Neutrophil (primary cell): ENCODE results near the gene CAMP.
"Not testable (repeated sequence)": the region's sequence is repeated elsewhere in the genome, so short reads cannot be mapped to it uniquely, and the experiment has no call there.

Experiments
- H3K27ac ChIP-seq: fragments of 200-600 bp; sonication (generic); 2 replicates; pipeline ENCODE4 v1.5.1; 2016; ENCODE audit warnings: mild to moderate bottlenecking, moderate library complexity
- H3K27me3 ChIP-seq: fragments of 200-600 bp; sonication (generic); 2 replicates; pipeline ENCODE4 v1.6.0; 2016; ENCODE audit warnings: mild to moderate bottlenecking
- H3K36me3 ChIP-seq: fragments of 200-600 bp; sonication (generic); 2 replicates; pipeline ENCODE4 v1.5.1; 2017
- H3K4me1 ChIP-seq, 2 experiments: fragments of 200-600 bp in 1 of 2; sonication (generic) in 1 of 2; 1 replicate in 1 of 2; 2 replicates in 1 of 2; pipeline versions ENCODE4 v1.5.1 to v1.6.1; 2013 to 2016; ENCODE audit warnings: low read depth in 1 of 2, low read length in 1 of 2, mild to moderate bottlenecking in 1 of 2, moderate library complexity in 1 of 2; ENCODE audit not compliant: control insufficient read depth in 1 of 2, insufficient read depth in 1 of 2
- H3K4me3 ChIP-seq, 2 experiments: fragments of 200-600 bp in 1 of 2; sonication (generic) in 1 of 2; 1 replicate in 1 of 2; 2 replicates in 1 of 2; pipeline ENCODE4 v1.5.1; 2013 to 2016; ENCODE audit warnings: low read depth in 1 of 2, low read length in 1 of 2, mild to moderate bottlenecking in 1 of 2, moderate library complexity in 1 of 2
- H3K9me3 ChIP-seq: fragments of 200-600 bp; sonication (generic); 2 replicates; pipeline ENCODE4 v1.5.1; 2016
- TF ChIP-seq, protein P1 (sequence below): fragments of 200-600 bp; sonication (generic); IDR thresholded peaks from 2 replicates; pipeline ENCODE4 v1.5.1; 2016; ENCODE audit warnings: antibody characterized with exemption

CAMP gene

DNA sequence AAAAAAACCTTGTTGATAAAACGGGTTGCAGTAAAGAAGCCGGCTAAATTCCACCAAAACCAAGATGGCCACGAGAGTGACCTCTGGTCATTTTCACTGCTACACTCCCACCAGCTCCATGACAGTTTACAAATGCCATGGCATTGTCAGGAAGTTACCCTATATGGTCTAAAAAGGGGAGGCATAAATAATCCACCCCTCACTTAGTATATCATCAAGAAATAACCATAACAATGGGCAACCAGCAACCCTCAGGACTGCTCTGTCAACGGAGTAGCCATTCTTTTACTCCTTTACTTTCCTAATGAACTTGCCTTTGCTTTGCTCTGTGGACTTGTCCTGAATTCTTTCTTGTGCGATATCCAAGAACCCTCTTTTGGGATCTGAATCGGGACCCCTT, 20.7 kb upstream of the CAMP start:
- H3K4me3 ChIP-seq, result no peak overlapping the region
- no peaks in the 10 kb centered on the region for H3K36me3 ChIP-seq
- H3K27ac ChIP-seq, result no peak overlapping the region
- TF ChIP-seq, protein P1, sequence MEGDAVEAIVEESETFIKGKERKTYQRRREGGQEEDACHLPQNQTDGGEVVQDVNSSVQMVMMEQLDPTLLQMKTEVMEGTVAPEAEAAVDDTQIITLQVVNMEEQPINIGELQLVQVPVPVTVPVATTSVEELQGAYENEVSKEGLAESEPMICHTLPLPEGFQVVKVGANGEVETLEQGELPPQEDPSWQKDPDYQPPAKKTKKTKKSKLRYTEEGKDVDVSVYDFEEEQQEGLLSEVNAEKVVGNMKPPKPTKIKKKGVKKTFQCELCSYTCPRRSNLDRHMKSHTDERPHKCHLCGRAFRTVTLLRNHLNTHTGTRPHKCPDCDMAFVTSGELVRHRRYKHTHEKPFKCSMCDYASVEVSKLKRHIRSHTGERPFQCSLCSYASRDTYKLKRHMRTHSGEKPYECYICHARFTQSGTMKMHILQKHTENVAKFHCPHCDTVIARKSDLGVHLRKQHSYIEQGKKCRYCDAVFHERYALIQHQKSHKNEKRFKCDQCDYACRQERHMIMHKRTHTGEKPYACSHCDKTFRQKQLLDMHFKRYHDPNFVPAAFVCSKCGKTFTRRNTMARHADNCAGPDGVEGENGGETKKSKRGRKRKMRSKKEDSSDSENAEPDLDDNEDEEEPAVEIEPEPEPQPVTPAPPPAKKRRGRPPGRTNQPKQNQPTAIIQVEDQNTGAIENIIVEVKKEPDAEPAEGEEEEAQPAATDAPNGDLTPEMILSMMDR, result no peak
- H3K27me3 ChIP-seq, result no peaks in the 10 kb centered on the region
- H3K9me3 ChIP-seq, result no peaks in the 10 kb centered on the region
- peaks cover 14 to 22% of the 10 kb centered on the region in 2 experiments for H3K4me1 ChIP-seq

DNA sequence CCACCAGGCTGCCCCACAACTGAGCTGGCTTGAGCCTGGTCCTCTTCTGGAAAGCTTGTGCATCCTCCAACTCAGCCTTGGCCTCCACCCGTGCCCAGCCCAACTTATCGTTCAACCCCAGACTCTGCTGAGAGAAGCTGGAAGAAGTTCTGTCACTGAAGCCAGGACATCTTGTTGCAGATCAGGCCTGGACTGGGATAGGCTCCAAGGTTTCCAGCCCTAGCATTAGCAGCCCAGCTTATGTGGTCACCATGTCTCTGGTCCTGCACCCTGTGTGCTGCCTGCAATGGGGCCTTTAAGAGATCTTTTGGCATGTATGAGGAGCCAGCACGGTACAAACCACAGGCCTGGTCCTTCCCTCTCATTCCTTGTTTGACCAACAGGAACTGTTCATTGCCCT, 15.2 kb upstream of the CAMP start:
- no peaks in the 10 kb centered on the region for H3K27me3 ChIP-seq
- H3K4me3 ChIP-seq, result no peak overlapping the region
- TF ChIP-seq, protein P1, result no peak
- no peaks in the 10 kb centered on the region for H3K36me3 ChIP-seq
- H3K27ac ChIP-seq, result no peak overlapping the region
- H3K9me3 ChIP-seq, result no peaks in the 10 kb centered on the region
- H3K4me1 ChIP-seq, result no peaks in the 10 kb centered on the region

DNA sequence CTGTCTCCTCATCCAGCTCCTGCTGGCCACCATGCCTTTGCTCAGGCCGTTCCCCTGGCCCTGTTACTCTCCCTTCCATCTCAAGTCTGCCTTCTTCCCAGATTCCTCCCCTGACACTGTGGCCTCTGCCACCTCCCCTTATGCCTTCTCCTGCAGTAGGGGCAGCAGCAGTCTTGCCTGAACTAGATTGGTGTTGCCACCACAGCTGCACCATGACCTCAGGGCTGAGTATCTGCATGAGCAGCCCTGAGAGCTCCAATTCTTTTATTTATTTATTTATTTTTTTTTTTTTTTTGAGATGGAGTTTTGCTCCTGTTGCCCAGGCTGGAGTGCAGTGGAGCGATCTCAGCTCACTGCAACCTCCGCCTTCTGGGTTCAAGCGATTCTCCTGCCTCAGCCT, 13.8 kb upstream of the CAMP start:
- Histone ChIP-seq H3K4me3 (no peak overlapping the region), H3K27ac (no peak overlapping the region), H3K4me1 (no peaks in the 10 kb centered on the region), H3K27me3 (no peaks in the 10 kb centered on the region), H3K36me3 (no peaks in the 10 kb centered on the region), H3K9me3 (no peaks in the 10 kb centered on the region)
- TF ChIP-seq, protein P1, result no peak

DNA sequence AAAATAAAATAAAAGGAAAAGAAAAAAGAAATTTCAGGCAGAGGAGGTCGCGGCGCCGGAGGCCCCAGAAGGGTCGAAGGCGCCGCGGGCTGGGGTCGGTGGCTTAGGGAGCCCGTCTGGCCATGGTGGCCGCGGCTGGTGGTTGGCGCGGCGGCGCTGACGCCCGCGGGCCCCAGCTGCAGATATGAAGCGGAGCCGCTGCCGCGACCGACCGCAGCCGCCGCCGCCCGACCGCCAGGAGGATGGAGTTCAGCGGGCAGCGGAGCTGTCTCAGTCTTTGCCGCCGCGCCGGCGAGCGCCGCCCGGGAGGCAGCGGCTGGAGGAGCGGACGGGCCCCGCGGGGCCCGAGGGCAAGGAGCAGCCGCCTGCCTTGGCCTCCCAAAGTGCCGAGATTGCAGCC, 12.8 kb upstream of the CAMP start:
- H3K4me1 ChIP-seq, H3K36me3 ChIP-seq, H3K27ac ChIP-seq, H3K27me3 ChIP-seq, H3K9me3 ChIP-seq, H3K4me3 ChIP-seq: not testable (repeated sequence)

DNA sequence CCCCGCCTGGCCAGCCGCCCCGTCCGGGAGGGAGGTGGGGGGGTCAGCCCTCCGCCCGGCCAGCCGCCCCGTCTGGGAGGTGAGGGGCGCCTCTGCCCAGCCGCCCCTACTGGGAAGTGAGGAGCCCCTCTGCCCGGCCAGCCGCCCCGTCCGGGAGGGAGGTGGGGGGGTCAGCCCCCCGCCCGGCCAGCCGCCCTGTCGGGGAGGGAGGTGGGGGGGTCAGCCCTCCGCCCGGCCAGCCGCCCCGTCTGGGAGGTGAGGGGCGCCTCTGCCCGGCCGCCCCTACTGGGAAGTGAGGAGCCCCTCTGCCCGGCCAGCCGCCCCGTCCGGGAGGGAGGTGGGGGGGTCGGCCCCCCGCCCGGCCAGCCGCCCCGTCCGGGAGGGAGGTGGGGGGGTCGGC, 11.5 kb upstream of the CAMP start:
- H3K27me3 ChIP-seq, H3K4me3 ChIP-seq, H3K36me3 ChIP-seq, H3K27ac ChIP-seq, H3K9me3 ChIP-seq: not testable (repeated sequence)
- H3K4me1 ChIP-seq, result peaks cover 17 to 18% of the 10 kb centered on the region in 2 experiments

DNA sequence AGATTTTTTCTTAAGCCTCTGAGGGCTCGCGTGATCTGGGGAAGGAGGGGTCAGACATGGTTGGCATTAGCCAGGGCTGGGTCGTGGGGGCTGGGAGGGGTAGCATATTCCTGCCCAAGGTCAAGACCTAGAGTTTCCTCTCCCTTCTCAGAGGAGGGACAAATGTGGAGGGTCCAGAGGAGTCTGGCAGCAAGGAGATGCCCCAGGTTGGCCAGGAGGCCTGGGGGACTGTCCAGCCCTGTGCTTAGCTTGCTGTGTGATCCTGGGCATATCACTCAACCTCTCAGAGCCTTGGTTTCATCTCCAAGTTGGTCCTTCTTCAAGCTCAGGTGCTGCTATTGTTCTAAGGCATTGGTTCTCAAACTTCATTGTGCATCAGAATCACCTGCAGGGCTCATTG, 9.1 kb upstream of the CAMP start:
- H3K36me3 ChIP-seq, result no peaks in the 10 kb centered on the region
- TF ChIP-seq, protein P1, result no peak
- no peaks in the 10 kb centered on the region for H3K9me3 ChIP-seq
- H3K4me3 ChIP-seq, result no peak overlapping the region
- no peaks in the 10 kb centered on the region for H3K27me3 ChIP-seq
- H3K4me1 ChIP-seq, result peaks cover 42 to 43% of the 10 kb centered on the region in 2 experiments
- H3K27ac ChIP-seq, result no peak overlapping the region

DNA sequence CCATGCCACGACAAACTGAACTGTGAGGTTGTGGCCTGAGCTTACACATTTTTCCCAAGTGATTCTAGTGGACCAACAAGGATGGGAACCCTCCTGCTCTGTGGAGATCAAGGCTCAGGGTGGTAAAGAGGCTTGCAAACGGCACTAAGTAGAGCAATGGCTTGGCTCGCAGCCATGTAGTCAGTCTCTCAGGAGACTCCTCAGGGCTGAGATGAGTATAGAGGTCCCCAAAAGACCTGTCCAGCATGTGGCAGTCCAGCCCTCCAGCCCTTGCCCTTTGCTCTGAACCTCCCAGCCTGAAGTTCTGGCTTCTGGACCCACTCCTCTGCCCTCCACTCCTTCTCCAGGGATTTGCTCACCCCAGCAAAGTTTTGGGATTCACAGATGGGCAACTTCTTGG, 8.3 kb upstream of the CAMP start:
- TF ChIP-seq, protein P1, result no peak
- no peaks in the 10 kb centered on the region for H3K27me3 ChIP-seq

More for the DNA sequence above, 8.3 kb upstream of the CAMP start:
- no peaks in the 10 kb centered on the region for H3K9me3 ChIP-seq
- H3K27ac ChIP-seq, result no peak overlapping the region
- H3K36me3 ChIP-seq, result no peaks in the 10 kb centered on the region
- H3K4me3 ChIP-seq, result no peak overlapping the region
- peaks cover 50 to 51% of the 10 kb centered on the region in 2 experiments for H3K4me1 ChIP-seq
